GM21576 (cell line): ENCODE data around the gene ARMC3.
"Not testable (repeated sequence)": the region's sequence is repeated elsewhere in the genome, so short reads cannot be mapped to it uniquely, and the experiment has no call there.

Source experiments
- ATAC-seq: cut with Tn5 transposase; IDR thresholded peaks from one replicate; pipeline ENCODE4 v1.9.1; 2021; ENCODE audit warnings: mild to moderate bottlenecking, moderate library complexity; ENCODE audit not compliant: unreplicated experiment

Gene ARMC3

GRCh38 chr10:23046027-23046426 lies 118.2 kb downstream of the ARMC3 start:
- no peak for ATAC-seq

GRCh38 chr10:23047201-23048050 lies 119.6 kb downstream of the ARMC3 start:
- no peak for ATAC-seq

DNA sequence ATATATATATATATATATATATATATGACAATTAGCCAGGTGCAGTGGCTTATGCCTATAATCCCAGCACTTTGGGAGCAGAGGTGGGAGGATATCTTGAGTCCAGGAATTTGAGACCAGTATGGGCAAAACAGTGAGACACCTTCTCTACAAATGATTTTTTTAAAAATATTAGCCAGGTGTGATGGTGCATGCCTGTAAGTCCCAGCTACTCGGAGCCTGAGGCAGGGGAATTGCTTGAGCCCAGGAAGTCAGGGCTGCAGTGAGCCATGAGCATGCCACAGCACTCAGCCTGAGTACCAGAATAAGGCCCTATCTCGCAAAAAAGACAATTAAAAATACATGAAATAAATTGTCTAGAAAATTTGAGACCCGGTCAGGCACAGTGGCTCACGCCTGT lies 120.3 kb downstream of the ARMC3 start:
- no peak for ATAC-seq

GRCh38 chr10:23051278-23051677 lies 123.4 kb downstream of the ARMC3 start:
- no peak for ATAC-seq

- no peak for ATAC-seq
These were observed 124.0 kb downstream of the ARMC3 start for GRCh38 chr10:23051855-23052331.

DNA sequence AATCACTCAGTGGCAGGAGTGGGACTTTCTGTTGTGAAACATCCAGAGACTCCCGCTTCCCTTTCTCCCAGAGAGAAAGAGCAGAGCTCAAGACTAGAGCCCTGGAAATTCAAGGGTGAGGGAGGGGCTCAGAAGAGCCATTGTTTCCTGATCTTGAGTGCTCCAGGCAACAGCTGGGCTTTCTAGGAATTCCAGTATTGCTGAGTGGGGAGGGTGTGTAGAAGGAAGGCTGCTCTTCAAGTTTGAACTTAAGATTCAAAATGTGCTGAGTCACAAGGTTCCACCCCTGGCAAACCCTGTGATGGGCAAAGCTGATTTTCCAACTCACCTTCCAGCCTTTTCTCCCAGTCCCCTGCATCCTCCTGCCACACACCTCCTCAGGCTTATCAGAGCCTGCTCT lies 125.2 kb downstream of the ARMC3 start:
- ATAC-seq = no peak

- no peak for ATAC-seq
These were observed 127.8 kb downstream of the ARMC3 start for GRCh38 chr10:23055424-23056185.

DNA sequence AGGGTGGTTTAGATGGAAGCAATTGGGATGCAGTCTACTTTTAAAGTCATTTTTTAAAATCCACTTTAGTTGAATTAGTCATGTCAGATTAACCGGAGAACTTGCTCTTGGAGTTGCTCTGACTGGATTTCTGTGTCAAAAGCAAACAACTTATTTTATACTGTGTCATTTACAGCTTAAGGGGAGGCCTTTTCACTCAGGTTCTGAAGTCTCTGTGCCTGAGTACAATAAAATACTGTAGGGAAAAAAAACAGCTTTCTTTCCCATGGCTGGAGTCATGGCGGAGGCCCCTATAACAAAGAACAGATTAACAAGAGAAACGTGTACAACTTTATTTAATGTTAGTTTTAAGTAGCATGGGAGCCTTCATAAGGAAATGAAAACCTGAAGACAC lies 128.3 kb downstream of the ARMC3 start:
- ATAC-seq = no peak

- ATAC-seq = no peak
These were observed 130.5 kb downstream of the ARMC3 start for GRCh38 chr10:23058366-23058765.

- no peak for ATAC-seq
These were observed 133.1 kb downstream of the ARMC3 start for GRCh38 chr10:23060918-23061317.

GRCh38 chr10:23063045-23063972 lies 135.5 kb downstream of the ARMC3 start:
- ATAC-seq = no peak

DNA sequence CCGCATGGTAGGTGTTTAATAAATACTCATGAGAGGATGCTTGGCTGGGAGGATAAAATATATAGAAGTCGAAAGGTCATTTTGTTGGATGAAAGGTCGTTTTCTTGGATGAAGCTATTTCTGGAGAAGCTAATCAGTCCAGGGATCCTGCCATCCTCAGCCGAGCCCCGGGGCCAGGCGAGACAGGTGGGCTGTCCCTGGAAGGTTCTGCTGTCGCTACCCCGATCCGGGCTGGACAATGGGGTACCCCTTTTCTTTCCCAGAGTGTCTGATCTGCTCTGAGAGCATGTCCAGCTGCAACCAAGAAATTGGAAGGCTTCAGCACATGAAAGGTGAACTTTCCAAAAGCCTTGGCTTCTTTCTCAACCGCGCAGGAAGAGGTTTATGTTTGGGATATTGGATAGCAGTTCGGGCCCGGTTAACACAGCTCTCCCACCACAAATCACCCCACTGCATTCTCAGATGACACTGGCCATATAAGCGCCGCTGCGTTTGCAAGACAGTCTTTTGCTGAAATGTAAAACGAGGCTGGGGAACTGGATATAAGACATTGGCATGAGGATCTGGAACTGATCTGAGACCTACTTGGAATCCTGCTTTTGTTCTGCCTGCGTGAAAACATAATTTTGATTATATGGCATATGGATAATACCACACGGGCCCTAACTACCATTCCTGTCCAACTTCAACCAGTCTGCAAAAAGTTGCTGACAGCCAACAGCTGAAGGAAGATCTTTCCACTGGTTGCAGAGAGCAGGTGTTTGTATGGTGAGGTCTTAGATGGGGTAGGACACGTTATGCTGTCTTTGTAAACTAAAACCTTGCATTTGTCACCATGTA lies 136.3 kb downstream of the ARMC3 start:
- no peak for ATAC-seq

- ATAC-seq = not testable (repeated sequence)
These were observed 136.9 kb downstream of the ARMC3 start for GRCh38 chr10:23064813-23065114.

- ATAC-seq = no peak
These were observed 137.5 kb downstream of the ARMC3 start for GRCh38 chr10:23065181-23065948.

GRCh38 chr10:23067337-23067736 lies 139.5 kb downstream of the ARMC3 start:
- ATAC-seq = no peak

- ATAC-seq = no peak
These were observed 140.3 kb downstream of the ARMC3 start for GRCh38 chr10:23067939-23068775.

- ATAC-seq = no peak
These were observed 141.4 kb downstream of the ARMC3 start for GRCh38 chr10:23069019-23069815.
